Fibroblast of peridontal ligament (primary cell): ENCODE measurements around the gene TMUB1.

Source experiments
- DNase-seq: peaks from one replicate; pipeline ENCODE4 v3.0.0-alpha.2; 2010; ENCODE audit errors: extremely low read depth

The TMUB1 gene

DNA sequence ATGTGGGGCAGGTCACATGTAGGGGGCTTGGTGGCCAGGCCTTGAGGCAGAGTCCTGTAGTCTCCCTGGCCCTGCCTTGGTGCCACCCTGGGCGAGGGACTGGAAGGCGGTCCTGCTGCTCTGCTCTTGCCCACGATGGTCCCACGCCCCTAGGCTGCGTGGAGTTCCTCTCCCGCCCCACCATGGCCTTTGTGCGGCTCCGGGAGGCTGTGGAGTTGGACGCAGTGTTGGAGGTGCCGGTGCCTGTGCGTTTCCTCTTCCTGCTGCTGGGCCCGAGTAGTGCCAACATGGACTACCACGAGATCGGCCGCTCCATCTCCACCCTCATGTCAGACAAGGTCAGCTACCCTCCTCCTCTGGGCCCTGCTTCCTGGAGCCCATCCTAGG is 12.7 kb downstream of the TMUB1 start:
- DNase-seq = no peak

DNA sequence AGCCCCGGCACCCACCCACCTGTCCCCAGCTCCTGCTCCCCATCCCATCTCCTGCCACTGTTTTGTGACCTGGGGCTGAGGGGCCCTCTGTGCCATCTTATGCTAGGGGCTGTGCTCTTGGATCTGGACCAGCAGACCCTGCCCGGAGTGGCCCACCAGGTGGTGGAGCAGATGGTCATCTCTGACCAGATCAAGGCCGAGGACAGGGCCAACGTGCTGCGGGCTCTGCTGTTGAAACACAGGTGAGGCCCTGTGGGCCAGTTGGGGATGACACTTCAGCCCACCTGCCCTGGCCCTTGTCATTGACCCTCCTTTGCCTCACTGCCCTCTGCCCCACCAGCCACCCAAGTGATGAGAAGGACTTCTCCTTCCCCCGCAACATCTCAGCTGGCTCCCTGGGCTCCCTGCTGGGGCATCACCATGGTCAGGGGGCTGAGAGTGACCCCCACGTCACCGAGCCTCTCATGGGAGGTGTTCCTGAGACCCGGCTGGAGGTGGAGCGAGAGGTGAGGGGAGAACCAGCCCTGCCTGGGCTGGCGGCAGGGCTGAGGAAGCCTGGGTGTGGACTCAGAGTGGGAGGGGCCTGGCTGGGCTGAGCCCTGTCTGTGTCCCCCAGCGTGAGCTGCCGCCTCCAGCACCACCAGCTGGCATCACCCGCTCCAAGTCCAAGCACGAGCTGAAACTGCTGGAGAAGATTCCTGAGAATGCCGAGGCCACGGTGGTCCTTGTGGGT is 13.3 kb downstream of the TMUB1 start:
- DNase-seq = no peak

DNA sequence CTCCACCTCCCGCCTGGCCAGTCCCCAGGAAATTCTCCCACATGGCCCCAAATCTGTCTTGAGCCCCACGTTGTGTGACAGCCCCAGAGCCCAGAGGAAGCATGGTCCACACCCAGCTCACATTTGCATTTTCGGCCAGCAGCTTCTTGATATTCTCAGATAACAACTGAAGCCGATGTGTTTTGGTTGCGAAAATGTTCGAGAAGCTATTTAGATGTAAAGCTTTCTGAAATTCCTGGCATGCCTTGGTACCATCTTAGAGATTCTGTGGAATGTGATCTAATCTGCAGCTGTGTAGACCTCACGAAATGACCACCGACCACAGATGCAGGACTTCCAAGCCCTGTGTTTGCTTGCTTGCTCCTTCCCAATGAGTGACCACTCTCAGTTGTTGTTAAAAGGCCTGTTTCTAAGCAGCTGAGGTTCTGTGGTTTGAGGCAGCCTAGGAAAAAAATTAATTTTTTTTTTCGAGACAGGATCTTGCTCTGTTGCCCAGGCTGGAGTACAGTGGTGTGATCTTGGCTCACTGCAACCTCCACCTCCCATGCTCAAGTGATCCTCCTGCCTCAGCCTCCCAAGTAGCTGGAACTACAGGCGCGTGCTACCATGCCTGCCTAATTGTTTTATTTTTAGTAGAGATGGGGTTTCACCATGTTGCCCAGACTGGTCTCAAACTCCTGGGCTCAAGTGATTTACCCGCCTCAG is 15.1 kb downstream of the TMUB1 start:
- no peak for DNase-seq

DNA sequence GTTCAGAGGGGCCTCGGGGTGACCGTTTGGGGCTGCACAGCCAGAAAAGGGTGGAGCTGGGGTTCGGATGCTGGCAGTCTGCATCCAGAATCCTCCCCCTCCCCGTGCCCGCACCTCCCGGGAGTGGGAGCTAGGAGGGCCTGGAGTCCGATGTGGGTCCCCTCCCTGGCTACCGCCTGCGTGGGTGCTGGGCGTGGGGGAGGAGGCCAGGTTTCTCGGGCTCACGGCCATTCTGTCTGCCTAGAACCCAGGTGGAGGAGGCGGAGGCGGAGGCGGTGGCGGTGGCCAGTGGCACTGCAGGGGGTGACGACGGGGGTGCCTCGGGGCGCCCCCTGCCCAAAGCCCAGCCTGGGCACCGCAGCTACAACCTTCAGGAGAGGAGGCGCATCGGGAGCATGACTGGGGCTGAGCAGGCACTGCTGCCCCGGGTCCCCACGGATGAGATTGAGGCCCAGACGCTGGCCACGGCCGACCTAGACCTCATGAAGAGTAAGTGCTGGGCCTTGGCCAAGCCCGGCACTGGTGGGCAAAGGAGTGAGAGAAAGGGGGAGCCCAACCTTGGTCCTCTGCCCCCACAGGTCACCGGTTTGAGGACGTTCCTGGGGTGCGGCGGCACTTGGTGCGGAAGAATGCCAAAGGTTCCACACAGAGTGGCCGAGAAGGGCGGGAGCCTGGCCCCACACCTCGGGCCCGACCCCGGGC is 16.9 kb downstream of the TMUB1 start:
- no peak for DNase-seq

DNA sequence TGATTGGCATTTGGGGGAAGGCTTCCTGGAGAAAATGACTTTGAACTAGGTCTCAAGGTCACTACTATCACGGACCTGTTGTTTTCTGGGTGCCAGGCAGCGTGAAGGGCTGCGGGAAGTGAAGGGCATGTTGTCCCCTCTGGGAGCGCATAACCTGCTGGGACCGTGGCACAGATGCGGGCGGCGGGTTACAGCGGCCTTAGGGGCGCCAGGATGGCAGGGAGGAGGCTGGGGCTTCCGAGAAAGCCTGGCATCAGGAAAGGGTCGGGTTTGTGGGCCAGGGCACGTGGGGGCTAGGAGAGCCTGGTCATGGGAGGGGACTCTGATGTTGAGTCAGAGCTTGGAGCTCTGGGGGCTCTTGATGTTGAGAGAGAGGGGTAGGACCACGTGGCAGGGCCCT is 17.8 kb downstream of the TMUB1 start:
- no peak for DNase-seq

DNA sequence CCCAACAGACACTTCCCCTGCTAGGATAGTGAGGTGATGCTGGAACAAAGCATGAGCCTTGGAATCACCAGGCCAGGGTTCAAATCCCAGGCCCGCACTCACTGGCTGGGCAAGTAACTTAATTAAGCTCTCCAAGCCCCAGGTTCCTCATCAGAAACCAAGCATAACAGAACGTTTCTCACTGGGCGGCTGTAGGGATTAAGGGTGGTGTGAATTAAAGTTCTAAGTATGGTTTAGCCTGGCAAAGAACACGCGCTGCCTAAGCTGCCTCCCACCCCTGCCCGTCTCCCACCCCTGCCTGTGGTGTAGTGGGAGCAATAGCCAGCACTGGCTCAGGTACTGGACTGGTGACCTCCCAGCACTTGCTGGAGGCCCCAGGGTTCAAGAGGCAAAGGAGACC is 18.3 kb downstream of the TMUB1 start:
- DNase-seq = no peak

DNA sequence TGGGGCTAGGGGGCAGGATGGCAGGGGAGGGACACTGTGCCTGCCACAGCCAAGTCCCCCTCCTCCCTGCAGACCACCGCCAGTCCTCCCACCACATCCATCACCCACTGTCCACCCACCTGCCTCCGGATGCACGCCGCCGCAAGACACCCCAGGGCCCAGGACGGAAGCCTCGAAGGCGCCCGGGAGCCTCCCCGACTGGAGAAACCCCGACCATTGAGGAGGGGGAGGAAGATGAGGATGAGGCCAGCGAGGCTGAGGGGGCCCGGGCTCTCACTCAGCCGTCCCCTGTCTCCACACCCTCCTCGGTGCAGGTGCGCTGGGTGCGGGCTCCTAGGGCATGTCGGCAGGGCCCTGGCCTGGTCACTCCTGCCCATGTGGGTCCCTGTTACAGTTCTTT is 18.8 kb downstream of the TMUB1 start:
- no peak for DNase-seq

DNA sequence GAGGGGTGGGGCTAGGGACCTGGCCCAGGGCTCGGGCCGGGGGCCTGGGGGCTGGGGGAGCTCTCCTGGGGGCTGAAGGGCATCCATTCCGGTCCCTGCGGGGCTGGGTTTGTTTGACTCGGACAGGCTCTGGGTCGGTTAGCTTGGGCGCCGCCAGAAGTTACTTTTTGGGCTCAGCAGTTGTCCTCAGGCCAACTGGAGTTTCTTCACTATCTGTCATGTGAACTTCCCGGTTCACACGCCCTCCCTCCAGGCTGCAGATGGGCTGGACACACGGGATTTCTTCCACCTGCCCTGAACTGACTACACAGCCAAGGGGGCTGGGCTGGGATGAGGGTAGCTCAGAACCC is 20.1 kb downstream of the TMUB1 start:
- peak; percentile 46 for DNase-seq

DNA sequence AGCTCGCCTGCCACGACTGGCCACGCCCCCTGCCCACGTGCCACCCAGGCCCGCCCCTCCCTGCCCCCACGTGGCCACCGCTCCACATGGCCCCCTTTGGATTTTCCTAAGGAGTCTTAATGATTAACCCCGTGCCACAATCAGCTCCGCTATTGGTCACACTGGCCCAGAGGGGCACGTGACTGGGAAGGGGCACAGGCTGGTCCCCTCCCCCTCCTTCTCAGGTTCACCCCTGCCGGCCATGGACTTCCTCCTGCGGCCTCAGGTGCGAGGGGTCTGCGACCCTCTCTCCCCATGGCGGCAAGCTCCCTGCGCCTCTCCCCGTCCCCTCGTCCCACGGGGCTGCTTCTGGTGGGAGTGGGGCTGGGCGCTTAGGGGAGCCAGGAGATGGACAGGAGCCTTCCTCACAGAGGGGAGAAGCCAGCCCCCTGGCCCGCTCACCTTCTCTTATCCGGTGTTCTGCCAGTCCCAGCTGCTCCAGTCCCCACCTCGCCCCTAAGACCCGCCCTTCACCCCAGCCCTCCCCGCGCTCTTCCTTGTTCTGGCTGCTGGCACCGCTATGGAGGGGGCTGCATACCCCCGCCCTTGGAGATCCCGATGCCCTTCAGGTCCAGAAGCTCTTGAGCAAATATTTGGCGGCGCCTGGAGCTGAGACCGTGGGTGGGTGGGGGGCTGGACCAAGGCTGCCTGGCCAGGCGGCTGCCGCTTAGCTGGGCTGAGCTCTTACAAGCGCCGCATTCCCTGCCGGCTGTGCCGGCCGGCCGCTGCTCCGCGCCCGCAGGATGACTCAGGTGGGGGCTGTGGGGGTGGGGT is 20.7 kb downstream of the TMUB1 start:
- DNase-seq = peak; percentile 27

DNA sequence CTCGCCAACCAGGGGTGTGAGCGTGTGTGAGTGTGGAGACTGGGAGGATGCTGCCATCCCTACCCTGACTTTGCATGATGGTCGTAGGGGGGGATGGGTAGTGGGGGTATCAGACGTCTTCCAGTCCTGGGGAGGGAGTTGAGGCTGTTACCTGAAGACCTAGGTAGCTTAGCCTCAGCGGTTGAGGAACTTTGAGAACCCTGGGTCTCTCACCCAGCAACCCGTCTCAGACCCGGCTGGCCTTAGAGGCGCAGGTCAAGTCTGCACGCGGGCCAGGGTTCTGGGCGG is 21.2 kb downstream of the TMUB1 start:
- DNase-seq = no peak

DNA sequence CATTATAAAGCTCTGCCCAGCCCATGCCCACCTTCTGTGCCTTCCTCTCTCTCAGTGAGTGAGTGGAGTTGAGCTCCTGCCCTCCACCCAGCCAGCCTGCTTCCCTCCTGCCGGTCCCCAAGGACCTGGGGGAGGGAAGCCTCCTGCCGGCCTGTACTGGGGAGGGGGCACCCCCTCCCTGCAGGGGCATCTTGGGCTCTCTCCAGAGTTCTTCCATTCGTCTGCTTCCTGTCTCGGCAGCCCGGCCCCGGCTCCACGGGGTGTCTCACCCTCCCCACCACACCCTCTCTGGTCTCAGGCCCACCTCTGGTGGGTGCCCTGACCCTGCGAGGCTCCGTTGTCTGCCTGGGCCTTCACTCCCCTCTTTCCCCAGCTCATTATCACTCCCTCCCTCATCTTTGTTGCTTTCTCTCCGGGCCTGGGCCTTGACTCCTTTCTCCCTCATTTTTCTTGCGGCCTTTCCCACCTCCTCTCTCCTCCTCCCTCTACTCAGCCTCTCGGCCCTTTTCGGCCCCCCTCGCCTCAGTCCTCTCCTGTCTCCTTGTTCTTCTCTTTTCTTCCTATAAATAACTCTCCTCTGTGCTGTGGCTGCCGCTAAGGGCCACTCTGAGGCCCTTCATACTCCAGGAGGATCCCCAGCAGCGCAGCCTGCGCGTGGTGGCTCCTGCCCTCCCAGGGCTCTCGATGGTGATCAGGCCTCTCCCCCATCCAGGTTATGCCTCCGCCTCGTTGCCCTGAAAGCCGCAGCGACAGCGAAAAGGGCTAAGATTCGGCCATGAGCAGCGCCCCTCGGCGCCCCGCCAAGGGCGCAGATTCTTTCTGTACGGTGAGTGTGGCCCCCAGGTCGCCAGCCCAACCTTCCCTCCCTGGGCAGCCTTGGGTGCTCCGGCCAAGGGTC is 21.8 kb downstream of the TMUB1 start:
- DNase-seq = no peak

DNA sequence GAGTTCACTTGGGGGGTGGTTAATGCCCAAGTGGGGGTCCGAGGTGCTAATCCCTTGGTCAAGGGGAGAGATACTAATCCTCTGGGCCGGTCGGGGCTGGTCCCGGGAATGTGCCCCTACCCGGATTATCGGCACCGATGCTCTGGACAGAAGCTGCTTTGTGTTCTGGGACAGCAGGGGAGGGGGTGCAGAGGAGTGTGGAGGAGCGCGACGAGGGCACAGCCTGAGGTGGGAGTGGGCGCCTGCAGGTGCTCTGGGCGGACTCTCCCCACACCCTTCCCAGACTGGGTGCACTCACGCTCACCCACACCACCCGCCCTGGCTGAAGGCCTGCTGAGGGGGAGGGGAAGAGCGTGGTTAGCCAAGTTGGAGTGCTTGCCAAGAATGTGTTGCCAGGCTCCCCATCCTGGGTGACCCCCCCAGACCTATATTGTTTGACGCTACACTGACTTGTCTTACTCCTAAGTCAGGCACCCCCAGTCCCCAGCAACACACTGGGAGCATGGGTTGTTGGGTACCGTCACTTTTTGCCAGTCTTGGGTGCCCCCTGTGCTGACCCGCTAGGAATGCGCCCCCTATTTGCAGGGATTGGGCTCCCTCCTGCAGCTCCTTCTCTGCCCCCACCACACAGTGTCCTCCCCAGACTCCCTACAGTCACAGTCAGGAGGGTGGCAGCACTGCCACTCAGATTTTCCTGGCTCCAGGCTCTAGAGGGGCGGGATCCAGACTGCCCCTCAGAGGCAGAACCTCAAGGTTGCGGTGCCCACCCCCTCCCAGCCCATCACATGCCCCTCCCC is 22.7 kb downstream of the TMUB1 start:
- peak; percentile 12 for DNase-seq

DNA sequence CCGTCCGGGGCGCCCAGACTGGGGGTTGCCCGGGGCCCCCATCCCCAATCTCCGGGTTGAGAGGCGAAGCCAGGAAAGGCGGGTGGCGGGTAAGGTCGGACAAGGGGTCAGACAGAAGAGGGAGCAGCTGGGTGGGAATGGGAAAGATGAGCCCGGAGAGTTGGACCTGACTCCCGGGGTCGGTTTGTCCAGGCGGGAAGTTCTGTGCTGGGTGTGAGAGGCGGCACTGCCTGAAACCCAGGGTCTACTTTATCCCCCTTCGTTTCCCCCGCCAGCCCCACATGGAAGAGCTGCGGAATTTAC is 23.2 kb downstream of the TMUB1 start:
- no peak for DNase-seq

DNA sequence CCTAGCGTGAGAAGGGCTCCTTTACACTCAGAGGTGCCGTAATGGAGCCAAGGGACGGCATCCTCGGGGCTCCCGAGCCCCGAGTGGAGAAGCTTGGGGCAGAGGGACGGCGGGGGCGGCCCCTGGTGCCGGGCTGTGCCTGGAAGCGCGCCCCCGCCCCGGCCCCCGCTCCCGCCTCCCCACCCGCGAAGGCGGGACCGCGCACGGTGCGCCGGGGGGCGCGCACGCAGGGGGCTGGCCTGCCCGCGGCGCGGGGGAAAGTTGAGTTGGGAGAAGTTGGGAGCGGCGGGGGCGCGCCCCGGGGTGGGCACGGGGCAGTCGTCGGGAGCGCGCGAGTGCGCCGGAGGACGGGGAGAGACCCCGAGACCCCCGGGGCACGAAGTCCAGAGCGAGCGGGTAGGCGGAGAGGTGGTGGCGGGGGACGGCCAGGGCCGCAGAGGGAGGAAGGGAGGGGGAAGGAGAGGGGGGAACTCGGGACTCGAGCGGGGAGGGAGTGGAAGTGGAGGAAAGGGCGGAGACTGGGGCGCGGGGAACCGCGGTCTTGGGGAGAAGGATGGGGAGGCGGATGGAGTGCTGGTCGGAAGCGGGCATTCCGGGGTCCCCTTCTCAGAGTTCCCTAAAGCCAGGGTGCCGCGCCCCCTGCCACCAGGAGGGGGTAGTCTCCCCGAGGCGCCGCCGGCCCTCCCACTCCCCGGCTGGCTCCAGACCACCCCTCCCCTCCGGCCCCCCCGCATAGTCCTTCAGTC is 23.8 kb downstream of the TMUB1 start, which contains the start of gene SLC4A2:
TSS of gene SLC4A2 (plus strand) at position 223 of the 746 bp plus-strand sequence. CDS start 2,399 bp downstream, outside the sequence.
- DNase-seq = peak; percentile 48

DNA sequence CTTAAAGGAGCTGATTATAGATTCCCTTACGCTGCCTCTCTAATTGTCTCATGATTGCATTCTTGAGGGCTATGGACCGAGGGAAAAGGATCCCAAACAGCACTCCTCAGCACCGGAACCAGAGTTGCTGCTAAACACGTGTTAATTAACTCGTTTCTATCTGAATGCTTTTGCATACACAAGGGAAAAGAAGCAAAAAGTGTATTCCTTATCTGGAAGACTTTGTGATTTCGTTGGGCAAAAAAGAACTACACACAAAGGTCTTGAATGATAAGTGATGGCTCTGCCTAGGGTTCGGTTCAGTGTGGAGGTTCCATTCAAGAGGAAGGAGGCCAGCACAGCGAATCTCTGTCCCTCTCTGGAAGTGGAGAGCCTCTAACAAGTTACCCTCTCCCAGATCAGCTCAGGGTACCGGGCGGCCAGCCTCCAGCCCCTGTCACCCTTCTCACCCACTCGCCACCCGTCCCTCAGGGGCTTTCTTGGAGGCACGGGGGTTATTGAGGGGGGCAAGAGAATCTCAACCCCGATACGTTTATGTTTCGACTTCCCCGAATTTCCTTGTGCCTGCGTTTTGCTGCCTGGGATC is 24.4 kb downstream of the TMUB1 start:
- DNase-seq = peak; percentile 48

DNA sequence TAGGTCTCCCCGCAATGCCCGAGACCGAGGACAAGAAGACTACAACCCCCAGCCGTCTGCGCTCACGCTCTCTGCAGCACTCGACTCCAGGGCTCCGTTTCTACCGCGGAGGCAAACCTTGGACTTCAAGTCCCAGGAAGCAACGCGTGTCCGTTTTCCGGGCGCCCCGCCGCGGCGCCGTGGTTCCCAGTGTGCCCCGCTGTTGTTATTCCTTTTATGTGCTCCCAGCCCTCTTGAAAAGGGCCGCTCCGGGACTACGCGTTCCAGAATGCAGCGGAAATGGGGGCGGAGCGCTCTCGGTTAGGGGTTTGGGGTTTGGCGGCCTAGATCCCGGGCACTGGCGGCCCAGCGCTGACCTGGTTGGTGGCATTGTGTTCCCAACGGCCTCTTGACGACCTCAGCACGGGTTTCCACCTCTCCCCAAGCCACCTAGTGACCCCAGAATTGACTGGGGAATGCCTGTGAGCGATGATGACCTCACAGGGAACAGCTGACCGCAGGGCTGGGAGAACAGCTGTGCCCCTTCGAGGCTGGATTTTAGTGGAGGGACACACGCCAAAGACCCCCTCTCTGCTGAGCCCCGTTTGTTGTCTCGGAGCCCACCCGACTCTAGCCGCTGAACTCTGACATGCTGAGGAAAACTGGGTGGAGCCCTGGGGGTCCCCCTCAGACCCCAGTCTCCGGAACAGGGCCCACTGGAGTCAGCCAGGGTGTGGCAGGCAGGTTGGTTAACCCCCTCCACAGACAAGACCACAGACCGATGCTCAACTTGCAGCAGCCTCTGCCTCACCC is 25.1 kb downstream of the TMUB1 start:
- DNase-seq = peak; percentile 100

DNA sequence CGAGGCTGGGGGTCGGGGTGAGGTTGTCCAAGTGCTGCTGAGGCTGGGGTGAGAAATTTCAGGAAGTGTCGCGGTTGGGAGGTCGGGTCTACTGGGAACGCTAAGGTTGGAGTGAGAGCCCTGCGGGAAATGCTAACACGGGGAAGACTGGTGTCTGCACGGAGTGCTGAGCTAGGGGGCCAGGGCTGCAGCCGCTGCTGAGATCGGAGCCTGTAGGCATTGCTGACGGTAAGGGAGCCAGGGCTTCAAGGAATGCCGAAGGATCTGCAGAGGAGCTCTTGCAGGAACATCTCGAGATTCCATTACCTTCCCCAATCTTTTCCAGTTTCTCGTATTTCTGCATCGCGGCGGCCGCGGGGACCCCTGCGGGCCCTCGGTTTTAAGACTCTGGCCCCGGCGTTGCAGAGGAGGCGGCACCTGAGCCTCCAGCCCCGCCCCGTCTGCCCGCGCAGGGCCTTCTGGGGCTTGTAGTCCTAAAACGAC is 25.7 kb downstream of the TMUB1 start, which contains the start of gene CDK5:
TSS of gene CDK5 (minus strand) at position 392 of the 483 bp plus-strand sequence. CDS start at position 343, 49 bp downstream.
- DNase-seq = no peak
